ENCODE data around the gene RNF125.

DNA sequence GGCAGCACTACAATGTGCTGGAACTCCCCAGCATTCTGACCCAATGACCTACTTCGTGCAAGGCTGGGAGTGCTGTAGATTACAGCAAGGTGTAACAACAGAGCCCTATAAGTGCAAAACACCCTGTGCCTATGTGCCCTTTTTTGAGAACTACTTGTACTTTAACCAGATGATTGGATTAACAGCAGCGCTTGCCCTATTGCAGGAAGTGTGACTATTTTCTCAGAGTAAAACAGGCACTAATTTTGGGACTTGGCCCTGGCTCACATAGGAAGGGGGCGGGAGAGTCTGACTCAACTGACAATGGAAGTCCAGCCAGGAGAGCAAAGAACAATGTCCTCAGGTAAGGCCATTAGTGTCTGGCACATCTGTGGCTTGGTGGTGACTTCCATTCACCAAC is 35.6 kb upstream of the RNF125 start:
- TF ChIP-seq RFX5 (IDR thresholded peaks at IDR 0.05; ENCODE audit: low read depth, low read length) (no peak), CTCF (IDR thresholded peaks at IDR 0.05 in 2 of 3, conservative IDR thresholded peaks at IDR 0.05 in 1 of 3; ENCODE audit: insufficient read depth in 2 of 3, low read depth in 1 of 3, low read length in 3 of 3) (no peak)
